ENCODE results near the gene USP3.

DNA sequence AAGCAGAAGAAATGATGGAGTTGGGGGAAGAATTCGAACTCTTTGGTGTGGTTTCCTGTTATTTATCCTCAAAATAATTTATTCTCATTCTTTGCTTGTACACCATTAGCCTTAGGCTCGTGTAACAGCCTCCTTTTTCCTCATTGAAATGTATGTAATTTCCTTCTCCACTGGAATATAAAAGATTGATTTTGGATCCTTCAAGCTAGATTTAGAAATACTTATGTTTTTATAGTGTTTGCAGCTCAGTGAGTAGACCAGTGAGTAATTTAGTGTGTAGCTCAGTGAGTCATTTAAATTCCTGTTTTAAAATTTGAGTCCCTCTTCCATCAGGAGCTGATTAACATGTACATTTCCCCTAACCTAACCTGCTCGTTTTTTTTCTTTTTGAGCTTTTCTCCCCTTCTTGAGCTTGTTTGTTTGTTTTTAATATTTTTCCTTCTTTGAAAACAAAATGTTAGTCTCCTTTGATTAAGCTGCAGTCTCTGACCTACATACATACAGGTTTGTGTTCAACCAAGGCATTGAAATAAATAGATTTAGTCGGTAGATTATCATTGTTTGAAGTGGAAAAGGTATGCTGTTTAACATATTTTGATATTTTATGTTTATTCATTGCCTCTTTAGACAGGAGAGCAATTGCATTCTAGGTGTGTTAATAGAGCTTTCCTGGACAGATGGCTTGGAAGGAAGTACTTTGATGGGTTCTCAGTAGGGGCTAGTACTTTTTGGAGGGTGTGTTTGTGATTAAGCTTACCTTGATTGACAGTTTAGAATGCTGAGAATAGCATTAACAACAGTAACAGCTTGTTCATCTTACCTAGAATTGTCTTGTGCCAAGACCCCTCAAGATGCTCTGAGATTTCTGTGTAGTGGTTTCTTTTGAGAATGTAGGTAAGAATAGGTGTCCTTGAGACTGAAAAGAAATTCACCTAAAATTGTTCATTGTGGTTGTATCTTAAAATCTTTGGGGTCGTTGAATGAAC lies 5.9 kb downstream of the USP3 start:
- TF ChIP-seq POLR2A (IDR thresholded peaks at IDR 0.05) (no peak), POLR2AphosphoS5 (IDR thresholded peaks at IDR 0.05) (no peak), EP300 (IDR thresholded peaks at IDR 0.05; ENCODE audit: low read depth) (no peak)
- TF ChIP-seq, protein P1, sequence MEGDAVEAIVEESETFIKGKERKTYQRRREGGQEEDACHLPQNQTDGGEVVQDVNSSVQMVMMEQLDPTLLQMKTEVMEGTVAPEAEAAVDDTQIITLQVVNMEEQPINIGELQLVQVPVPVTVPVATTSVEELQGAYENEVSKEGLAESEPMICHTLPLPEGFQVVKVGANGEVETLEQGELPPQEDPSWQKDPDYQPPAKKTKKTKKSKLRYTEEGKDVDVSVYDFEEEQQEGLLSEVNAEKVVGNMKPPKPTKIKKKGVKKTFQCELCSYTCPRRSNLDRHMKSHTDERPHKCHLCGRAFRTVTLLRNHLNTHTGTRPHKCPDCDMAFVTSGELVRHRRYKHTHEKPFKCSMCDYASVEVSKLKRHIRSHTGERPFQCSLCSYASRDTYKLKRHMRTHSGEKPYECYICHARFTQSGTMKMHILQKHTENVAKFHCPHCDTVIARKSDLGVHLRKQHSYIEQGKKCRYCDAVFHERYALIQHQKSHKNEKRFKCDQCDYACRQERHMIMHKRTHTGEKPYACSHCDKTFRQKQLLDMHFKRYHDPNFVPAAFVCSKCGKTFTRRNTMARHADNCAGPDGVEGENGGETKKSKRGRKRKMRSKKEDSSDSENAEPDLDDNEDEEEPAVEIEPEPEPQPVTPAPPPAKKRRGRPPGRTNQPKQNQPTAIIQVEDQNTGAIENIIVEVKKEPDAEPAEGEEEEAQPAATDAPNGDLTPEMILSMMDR (IDR thresholded peaks at IDR 0.05) = no peak

Measured in transverse colon (tissue), 4 donors.